Activated CD4-positive, alpha-beta T cell treated with anti-CD3 and anti-CD28 coated beads, Interleukin-10, Interleukin-2, amounts not matched to agents 100 ng/mL and 50 ng/mL, durations not matched to agents 16 hours and 8 hours (primary cell): Measurements from ENCODE around the gene NUP42.
A peak's percentile ranks its signal among the peaks of the same experiment; 100 is the strongest.

Experiments used
- DNase-seq: peaks from one replicate; pipeline ENCODE4 v3.0.0-alpha.2; 2020

The NUP42 gene

DNA sequence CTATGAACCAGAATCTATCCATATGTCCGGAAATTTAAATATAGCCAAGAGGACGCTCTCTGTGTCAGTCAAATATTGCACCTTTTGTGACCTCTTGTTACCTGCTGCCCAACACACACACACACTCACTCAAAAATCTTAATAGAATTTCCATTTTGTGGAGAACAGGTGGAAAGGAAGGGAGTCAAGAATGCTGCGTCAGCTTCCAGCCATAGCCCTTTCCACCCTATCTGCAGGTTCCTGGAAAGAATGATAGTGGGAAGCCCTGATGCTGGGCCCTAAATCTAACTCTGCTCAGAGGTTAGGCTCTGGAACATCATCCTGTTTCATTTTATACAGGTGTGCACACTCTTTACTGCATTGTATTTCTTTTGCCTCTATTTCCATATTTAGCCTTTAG lies 55.2 kb downstream of the NUP42 start:
- no peak for DNase-seq

DNA sequence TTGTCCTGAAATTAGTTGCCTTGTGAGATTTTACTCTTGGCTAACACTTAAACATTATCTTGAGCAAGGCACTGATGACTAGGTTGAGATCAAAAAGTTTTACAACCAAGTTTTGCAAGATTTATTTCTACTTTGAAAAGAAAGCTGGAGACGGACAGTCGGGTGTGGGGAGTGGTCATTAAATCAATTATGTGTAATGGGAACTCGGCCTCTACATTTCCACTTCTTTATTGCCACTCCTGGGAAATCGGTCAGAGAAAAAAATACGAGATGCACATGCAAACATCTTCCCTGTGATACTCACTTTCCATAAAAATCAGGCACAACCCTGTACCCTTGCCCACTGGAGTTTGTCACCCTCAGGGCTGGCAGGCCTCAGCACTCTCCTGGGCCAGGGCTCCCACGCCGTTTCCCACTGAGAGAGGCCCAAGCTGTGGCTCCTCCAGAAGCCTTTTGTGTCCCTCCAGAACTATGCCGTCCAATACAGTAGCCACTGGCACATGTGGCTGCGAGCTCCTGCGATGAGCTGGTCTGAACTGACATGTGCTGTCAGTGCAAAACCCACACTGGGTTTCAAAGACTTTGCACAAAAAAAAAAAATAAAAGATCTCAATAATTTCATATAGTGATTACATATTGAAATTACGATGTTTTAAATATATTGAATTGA lies 57.3 kb downstream of the NUP42 start:
- no peak for DNase-seq

DNA sequence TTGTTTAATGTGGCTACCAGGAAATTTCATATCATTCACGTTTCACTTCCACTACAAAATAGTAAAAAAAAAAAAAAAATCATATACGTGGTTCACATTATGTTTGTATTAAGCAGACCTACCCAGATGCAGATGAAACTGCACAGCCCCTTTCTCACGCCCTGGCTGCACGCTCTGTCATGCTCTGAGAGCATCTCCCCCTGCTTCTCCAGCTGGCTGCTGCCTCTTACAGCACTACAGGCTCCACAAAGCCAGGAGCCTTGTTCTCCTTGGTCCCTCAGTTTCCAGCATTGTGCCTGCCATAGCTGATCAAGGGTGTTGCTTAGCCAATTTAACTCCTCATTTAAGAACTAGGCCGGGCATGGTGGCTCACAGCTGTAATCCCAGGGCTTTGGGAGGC lies 57.9 kb downstream of the NUP42 start:
- no peak for DNase-seq

DNA sequence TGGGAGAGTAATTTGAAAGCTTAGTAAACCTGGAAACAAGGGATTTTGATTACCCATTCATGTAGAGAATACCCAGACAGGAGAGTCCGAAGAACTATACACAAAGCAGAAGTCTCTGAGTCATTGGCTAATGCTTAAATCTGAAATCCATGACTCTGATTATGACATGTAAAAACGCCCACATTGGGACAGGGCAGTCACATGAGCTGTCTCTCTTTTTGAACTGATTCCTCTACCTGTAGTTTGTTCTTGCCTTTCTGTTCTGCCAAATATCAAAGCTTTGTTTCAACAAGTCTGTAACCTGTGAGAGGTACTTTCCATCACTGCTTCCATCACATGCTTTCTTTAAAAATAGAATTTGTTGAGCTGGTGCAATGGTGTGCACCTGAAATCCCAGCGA lies 60.5 kb downstream of the NUP42 start:
- DNase-seq: peak; percentile 9

DNA sequence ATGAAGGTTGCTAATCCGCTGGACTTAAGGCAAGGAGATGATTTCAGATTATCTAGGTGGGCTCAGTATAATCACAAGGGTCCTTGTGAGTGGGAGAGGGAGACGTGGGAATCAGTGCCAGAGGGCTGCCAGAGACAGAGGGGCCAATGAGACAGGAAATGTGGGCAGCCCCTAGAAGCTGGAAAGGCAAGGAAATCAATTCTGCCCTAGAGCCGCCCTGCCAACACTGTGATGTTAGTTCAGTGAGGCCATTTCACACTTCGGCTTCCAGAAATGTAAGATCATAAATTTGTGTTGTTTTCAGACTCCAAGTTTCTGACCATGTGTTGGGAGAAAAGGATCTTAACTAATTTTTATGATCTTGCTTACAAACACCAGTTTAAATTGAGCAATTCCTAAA lies 61.1 kb downstream of the NUP42 start:
- no peak for DNase-seq

DNA sequence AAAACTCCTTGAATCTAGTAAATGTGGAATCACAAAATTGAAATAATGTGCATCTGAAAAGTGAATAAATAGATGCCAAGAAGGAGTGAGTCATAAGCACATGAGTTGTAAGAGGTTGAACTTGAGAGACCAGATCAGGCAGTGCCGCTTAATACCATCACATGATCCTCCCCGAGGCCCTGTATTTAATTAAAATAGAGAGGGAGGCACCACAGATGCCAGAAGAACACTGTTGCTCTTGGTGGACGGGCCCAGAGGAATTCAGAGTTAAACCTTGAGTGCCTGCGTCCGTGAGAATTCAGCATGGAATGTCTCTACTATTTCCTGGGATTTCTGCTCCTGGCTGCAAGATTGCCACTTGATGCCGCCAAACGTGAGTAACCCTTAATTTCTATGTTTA lies 64.7 kb downstream of the NUP42 start, which contains the start of gene GPNMB:
Gene GPNMB, plus strand, starts transcription at position 221 of the 400 bp plus-strand sequence. Its CDS starts 83 bp downstream, at position 304.
- DNase-seq: no peak

DNA sequence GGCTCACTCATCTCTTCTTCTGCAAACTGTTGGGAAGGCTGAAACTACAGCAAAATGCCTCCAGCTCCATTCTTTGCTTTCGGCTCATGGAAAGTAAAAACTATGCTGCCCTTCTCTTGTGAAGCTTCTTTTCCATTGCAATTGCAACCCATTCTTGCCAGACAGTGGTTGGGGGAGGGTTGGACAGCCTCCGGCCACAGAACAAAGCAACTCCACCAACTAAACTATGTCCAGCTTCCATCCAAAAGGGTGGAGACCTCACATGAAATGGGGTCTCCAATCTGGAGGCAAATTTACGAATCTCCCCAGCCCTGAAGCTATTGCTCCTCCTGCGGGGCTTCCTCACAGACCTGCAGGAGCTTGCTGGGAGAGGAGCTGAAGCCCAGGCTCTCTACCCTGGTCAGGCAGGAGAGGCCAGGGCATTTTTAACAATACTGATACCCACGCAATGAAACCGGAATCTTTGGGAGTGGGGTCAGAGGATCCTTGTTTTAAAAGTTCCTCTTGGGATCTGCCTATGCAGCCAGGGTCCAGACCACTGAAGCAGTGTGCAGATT lies 65.3 kb downstream of the NUP42 start:
- DNase-seq: no peak

DNA sequence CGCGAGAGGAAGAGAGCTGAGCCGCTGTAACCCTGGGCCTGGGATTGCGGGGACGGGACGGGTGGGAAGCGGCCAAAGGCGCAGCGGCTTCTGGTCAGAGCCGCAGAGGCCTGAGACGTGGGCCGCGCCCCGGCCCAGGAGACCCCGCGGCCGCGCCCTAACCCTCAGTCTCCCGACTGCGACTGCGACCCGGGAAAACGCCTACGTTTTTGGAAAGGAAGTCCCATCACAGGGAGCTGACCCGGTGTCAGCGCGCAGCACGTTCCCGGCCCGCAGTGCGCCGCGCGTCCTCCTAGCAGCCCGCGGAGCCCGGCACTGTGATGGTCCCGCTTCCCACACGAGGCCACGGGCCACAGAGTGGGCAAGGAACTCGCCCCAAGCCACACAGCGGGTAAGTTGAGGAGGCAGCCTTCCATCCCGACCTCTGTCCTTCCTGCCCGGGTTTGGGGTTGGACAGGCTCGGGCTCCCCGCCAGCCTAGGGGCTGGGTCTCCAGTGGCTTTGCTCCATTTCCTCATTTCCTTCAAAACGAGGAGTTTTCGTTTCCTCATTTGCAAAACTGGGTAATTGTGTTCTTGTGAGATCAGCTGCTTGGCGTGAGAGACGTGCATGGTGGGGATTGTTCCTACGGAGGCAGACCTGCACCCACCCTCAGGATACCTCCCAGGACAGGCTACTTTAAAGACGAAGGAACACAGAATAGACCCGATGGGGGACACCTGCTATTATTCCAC lies 65.9 kb downstream of the NUP42 start:
- DNase-seq: no peak

DNA sequence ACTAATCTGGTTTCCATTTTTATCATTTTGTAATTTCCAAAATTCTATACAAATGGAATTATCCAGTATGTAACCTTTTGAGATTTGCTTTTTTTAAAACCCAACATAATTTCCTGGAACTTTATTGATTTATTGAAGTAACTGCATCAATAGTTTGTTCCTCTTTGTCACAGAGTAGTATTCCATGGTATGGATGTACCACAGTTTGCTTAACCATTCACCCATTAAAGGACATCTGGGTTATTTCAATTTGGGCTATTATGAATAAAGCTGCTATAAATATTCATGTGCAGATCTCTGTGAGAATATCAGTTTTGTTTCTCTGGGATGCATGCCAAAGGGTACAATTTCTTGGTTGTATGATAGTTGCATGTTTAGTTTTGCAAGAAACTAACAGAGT lies 67.6 kb downstream of the NUP42 start:
- DNase-seq: no peak
